GM12878 (cell line): ENCODE results near the gene KRTAP26-1. TPM values are rescaled to one million over a fixed set of nuclear protein-coding genes. Genes with fewer than 3 reads are reported as not detected.

ENCODE experiments used
- ATAC-seq: fragments of 200-7000 bp; cut with Tn5 transposase; 3 replicates; pipeline ENCODE4 v1.9.1; 2020; ENCODE audit warnings: mild to moderate bottlenecking, moderate library complexity
- Bru-seq: library from RNA; stranded (reverse); fragments of 400-500 nt; gene quantifications from one replicate; lab custom pipeline; 2021; lab: Mats Ljungman, UMichigan
- BruChase-seq, 2 experiments: library from RNA; stranded (reverse); fragments of 400-500 nt; gene quantifications; one replicate each; lab custom pipeline; 2021; lab: Mats Ljungman, UMichigan
- BruUV-seq: library from RNA; stranded (reverse); fragments of 400-500 nt; replicated peaks from 2 replicates; lab custom pipeline; 2021; lab: Mats Ljungman, UMichigan
- CTCF ChIA-PET: fragments of 300-600 bp; sonication (Branson Sonifier 250); formaldehyde crosslinking; extraction: SDS; loops from one replicate; lab custom pipeline; 2021; ENCODE audit warnings: inconsistent platforms; lab: Yijun Ruan, JAX
- POLR2A ChIA-PET: fragments of 350-600 bp; formaldehyde crosslinking; extraction: SDS; loops from one replicate; lab custom pipeline; 2021; ENCODE audit warnings: inconsistent platforms; lab: Charles Lee
- RAD21 ChIA-PET: fragments of 300-600 bp; sonication (Branson Sonifier 250); formaldehyde crosslinking; loops from one replicate; lab custom pipeline; 2023; ENCODE audit warnings: antibody characterized with exemption; ENCODE audit not compliant: unreplicated experiment; lab: Charles Lee
- SMC1A ChIA-PET: fragments of 300-600 bp; sonication (Branson Sonifier 250); formaldehyde crosslinking; loops from one replicate; lab custom pipeline; 2023; ENCODE audit not compliant: unreplicated experiment, uncharacterized antibody; lab: Charles Lee
- DNase-seq: peaks from one replicate; pipeline ENCODE4 v3.0.0-alpha.2; 2011; ENCODE audit warnings: low read depth, low spot score
- FAIRE-seq: peaks from 3 replicates; lab custom pipeline; 2011; peaks lifted over from hg19 to GRCh38; lab: Jason Lieb, UNC
- H2AFZ ChIP-seq: 2 replicates; pipeline ENCODE4 v1.6.0; 2011; ENCODE audit warnings: low read depth, low read length, control low read depth; ENCODE audit not compliant: control insufficient read depth
- H3K27ac ChIP-seq: 2 replicates; pipeline ENCODE4 v1.5.1; 2011; ENCODE audit warnings: control low read depth; ENCODE audit not compliant: control insufficient read depth, insufficient read depth
- H3K27me3 ChIP-seq, 2 experiments: replicated peaks in 1 of 2; 2 replicates each; pipeline versions ENCODE4 v1.6.0 to v1.6.1; 2011; ENCODE audit warnings: low read length in 1 of 2; ENCODE audit not compliant: control insufficient read depth in 2 of 2, insufficient read depth in 2 of 2
- H3K36me3 ChIP-seq, 2 experiments: 2 replicates each; pipeline ENCODE4 v1.5.1; 2011; ENCODE audit warnings: low read length in 1 of 2; ENCODE audit not compliant: control insufficient read depth in 2 of 2, insufficient read depth in 2 of 2
- H3K4me1 ChIP-seq: 2 replicates; pipeline ENCODE4 v1.6.1; 2011; ENCODE audit warnings: mild to moderate bottlenecking, low read length, moderate library complexity, mixed read lengths; ENCODE audit not compliant: control insufficient read depth, insufficient read depth
- H3K4me2 ChIP-seq: 2 replicates; pipeline ENCODE4 v1.6.0; 2011; ENCODE audit warnings: control low read depth; ENCODE audit not compliant: control insufficient read depth, insufficient read depth
- H3K4me3 ChIP-seq: fragments of 200-600 bp; sonication (generic); 2 replicates; pipeline ENCODE4 v1.5.1; 2016
- H3K79me2 ChIP-seq: 2 replicates; pipeline ENCODE4 v1.6.0; 2011; ENCODE audit warnings: low read length; ENCODE audit not compliant: control insufficient read depth, insufficient read depth
- H3K9ac ChIP-seq: 2 replicates; pipeline ENCODE4 v1.8.0; 2011; ENCODE audit warnings: low read length, control low read depth, mixed read lengths; ENCODE audit not compliant: control insufficient read depth, insufficient read depth
- H3K9me3 ChIP-seq: replicated peaks from 3 replicates; pipeline ENCODE4 v1.5.1; 2011; ENCODE audit warnings: mild to moderate bottlenecking, low read length; ENCODE audit not compliant: control insufficient read depth, insufficient read depth
- H4K20me1 ChIP-seq: 2 replicates; pipeline ENCODE4 v1.6.0; 2011; ENCODE audit not compliant: control insufficient read depth, insufficient read depth
- PBX3 ChIP-seq: IDR thresholded peaks from 2 replicates; pipeline ENCODE4 v1.6.1; 2011; ENCODE audit warnings: mild to moderate bottlenecking, low read depth, low read length, moderate library complexity; ENCODE audit not compliant: insufficient replicate concordance
- SREBF1 ChIP-seq: IDR thresholded peaks from 2 replicates; pipeline ENCODE4 v1.6.1; 2012; ENCODE audit warnings: mild to moderate bottlenecking, low read length
- ZBTB40 ChIP-seq: fragments of 450-650 bp; IDR thresholded peaks from 2 replicates; pipeline ENCODE4 v1.6.1; 2016; ENCODE audit warnings: mild to moderate bottlenecking, moderate library complexity, borderline replicate concordance
- ZNF622 ChIP-seq: fragments of 450-650 bp; IDR thresholded peaks from 2 replicates; pipeline ENCODE4 v1.6.1; 2017; ENCODE audit warnings: mild to moderate bottlenecking, inconsistent platforms
- WGBS: methylation state at CpG from one replicate; pipeline ENCODE4 v1.1.6; 2016; ENCODE audit warnings: low lambda C conversion rate; ENCODE audit not compliant: insufficient replicate concordance, insufficient coverage; ENCODE audit errors: missing lambda C conversion rate; 5-methylcytosine and 5-hydroxymethylcytosine counted together
- in situ Hi-C: fragments of 300-500 bp; cut with MboI; formaldehyde crosslinking; loops from 9 replicates; pipeline ENCODE4 v1.14.3; 2018; ENCODE audit warnings: mixed read lengths
- intact Hi-C: fragments of 100-400 bp; cut with micrococcal nuclease; formaldehyde crosslinking; loops from one replicate; pipeline ENCODE4 v1.14.2; 2022; ENCODE audit not compliant: unreplicated experiment
- long read RNA-seq, 2 experiments: library from polyadenylated mRNA; unstranded; transcript quantifications; one replicate each; pipeline ENCODE4 v2.0.0, GENCODE V29; 2019 to 2020
- polyA minus RNA-seq, 3 experiments: library from RNA; depleted of rRNA, polyadenylated mRNA; stranded (reverse); fragments of >200 nt; gene quantifications; 2 replicates each; pipeline ENCODE4 v1.2.3, GENCODE V29; 2011
- polyA plus RNA-seq, 11 experiments: library from polyadenylated mRNA; depleted of rRNA in 4 of 11; unstranded in 6 of 11; stranded (reverse) in 5 of 11; fragments of >200 nt; fragmentation: Nextera tagmentation in 4 of 11; fragmentation: Illumina TruSeq in 1 of 11; extraction: Ambion mirVana in 4 of 11; extraction: Trizol in 1 of 11; gene quantifications; 1 replicate in 1 of 11; 2 replicates in 10 of 11; pipeline versions ENCODE4 v1.2.1 to v1.2.3, GENCODE V29; 2011 to 2016; ENCODE audit warnings: inconsistent platforms in 2 of 11, missing spikeins in 2 of 11, low read depth in 1 of 11
- total RNA-seq, 4 experiments: library from RNA; depleted of rRNA in 3 of 4; stranded (reverse); fragments of >200 nt in 3 of 4; fragmentation: Illumina TruSeq in 1 of 4; extraction: Trizol in 1 of 4; gene quantifications; 2 replicates each; pipeline versions ENCODE4 v1.2.1 to v1.2.3, GENCODE V29; 2013 to 2021

The KRTAP26-1 gene
- not detected in 2 replicates for total RNA-seq (2013; cell fraction: nucleolus; rRNA removed)
- total RNA-seq (2014; rRNA removed): not detected in 2 replicates
- total RNA-seq (2014; rRNA removed; fragmentation: Illumina TruSeq; extraction: Trizol): not detected in 2 replicates
- not detected in 2 replicates for total RNA-seq (2021)
- polyA plus RNA-seq (2011; ENCODE audit: low read depth): not detected
- not detected in 2 replicates for polyA plus RNA-seq (2011; rRNA removed)
- not detected in 2 replicates for polyA plus RNA-seq (2011; cell fraction: cytosol; rRNA removed)
- not detected in 2 replicates for polyA plus RNA-seq (2011; cell fraction: nucleus; rRNA removed)
- not detected in 2 replicates for polyA plus RNA-seq (2012)
- not detected in 2 replicates for polyA plus RNA-seq (2014; fragmentation: Illumina TruSeq; extraction: Trizol)
- polyA plus RNA-seq (2014; fragmentation: Nextera tagmentation; extraction: Ambion mirVana): not detected
- polyA plus RNA-seq (2014; rRNA removed): not detected in 2 replicates
- not detected for polyA plus RNA-seq (2016; fragmentation: Nextera tagmentation; extraction: Ambion mirVana)
- not detected in 2 replicates for polyA minus RNA-seq (2011; rRNA and poly(A)+ RNA removed)
- not detected in 2 replicates for polyA minus RNA-seq (2011; cell fraction: cytosol; rRNA and poly(A)+ RNA removed)
- not detected in 2 replicates for polyA minus RNA-seq (2011; cell fraction: nucleus; rRNA and poly(A)+ RNA removed)
- Bru-seq, nascent RNA: not detected
- not detected for BruChase-seq, experiment 1, labeled RNA remaining after a 6-hour chase
- not detected for BruChase-seq, experiment 2, labeled RNA remaining after a 2-hour chase
- long read RNA-seq, experiment 1: 0 reads
- long read RNA-seq, experiment 2: 0 reads

- FAIRE-seq (no peak), DNase-seq (no peak), ATAC-seq (no peak)
- intact Hi-C loops (no loop called here), in situ Hi-C loops (no loop called here)
- RAD21 ChIA-PET: no interaction called here
- POLR2A ChIA-PET: no interaction called here
- H3K4me1 ChIP-seq: no peaks in the 10 kb centered on the region
- no peaks in the 10 kb centered on the region for H3K36me3 ChIP-seq
- SMC1A ChIA-PET: no interaction called here
- no peaks in the 10 kb centered on the region for H3K79me2 ChIP-seq
- H3K4me2 ChIP-seq: no peak within 1 kb of the TSS
- no peak within 1 kb of the TSS for H2AFZ ChIP-seq
- no peaks in the 10 kb centered on the region for H4K20me1 ChIP-seq
- H3K27me3 ChIP-seq: no peaks in the 10 kb centered on the region
- CTCF ChIA-PET: no interaction called here
- WGBS: 43% methylated on average over 2 of the region's 2 CpGs
- H3K9ac ChIP-seq: no peak within 1 kb of the TSS
- no peaks in the 10 kb centered on the region for H3K9me3 ChIP-seq
- no peak within 1 kb of the TSS for H3K4me3 ChIP-seq
- no peak for TF ChIP-seq ZNF622
- no peak for TF ChIP-seq ZBTB40
- no peak for TF ChIP-seq SREBF1
- TF ChIP-seq PBX3: no peak
- TF ChIP-seq, all 136 proteins: peak for 0
- BruUV-seq: no TSS peak
- no peak within 1 kb of the TSS for H3K27ac ChIP-seq
Observed at GRCh38 chr21:30320215-30320614, at the start of gene KRTAP26-1. TSS of gene KRTAP26-1 (minus strand) at chr21:30320315. CDS start at chr21:30320035, 280 bp downstream.
